ENCODE results near the gene PATE2. TPM values are rescaled to one million over a fixed set of nuclear protein-coding genes. Genes with fewer than 3 reads are reported as not detected.

Gene PATE2
- 1 to 10 TPM in 1 of 4 donors, not detected in 3; 3.1 TPM for total RNA-seq

- Histone ChIP-seq H3K4me1 (no peaks in the 10 kb centered on the region), H3K36me3 (no peaks in the 10 kb centered on the region), H3K9me3 (no peaks in the 10 kb centered on the region), H3K4me3 (no peak within 1 kb of the TSS), H3K27me3 (no peaks in the 10 kb centered on the region), H3K27ac (no peak within 1 kb of the TSS)
- DNase-seq = no peak
- TF ChIP-seq, protein P1, sequence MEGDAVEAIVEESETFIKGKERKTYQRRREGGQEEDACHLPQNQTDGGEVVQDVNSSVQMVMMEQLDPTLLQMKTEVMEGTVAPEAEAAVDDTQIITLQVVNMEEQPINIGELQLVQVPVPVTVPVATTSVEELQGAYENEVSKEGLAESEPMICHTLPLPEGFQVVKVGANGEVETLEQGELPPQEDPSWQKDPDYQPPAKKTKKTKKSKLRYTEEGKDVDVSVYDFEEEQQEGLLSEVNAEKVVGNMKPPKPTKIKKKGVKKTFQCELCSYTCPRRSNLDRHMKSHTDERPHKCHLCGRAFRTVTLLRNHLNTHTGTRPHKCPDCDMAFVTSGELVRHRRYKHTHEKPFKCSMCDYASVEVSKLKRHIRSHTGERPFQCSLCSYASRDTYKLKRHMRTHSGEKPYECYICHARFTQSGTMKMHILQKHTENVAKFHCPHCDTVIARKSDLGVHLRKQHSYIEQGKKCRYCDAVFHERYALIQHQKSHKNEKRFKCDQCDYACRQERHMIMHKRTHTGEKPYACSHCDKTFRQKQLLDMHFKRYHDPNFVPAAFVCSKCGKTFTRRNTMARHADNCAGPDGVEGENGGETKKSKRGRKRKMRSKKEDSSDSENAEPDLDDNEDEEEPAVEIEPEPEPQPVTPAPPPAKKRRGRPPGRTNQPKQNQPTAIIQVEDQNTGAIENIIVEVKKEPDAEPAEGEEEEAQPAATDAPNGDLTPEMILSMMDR (IDR thresholded peaks at IDR 0.05) = no peak
- TF ChIP-seq POLR2A (IDR thresholded peaks at IDR 0.05) = no peak
- intact Hi-C loops (cut with DNase I) = no loop called here
Measured at GRCh38 chr11:125778728-125779127, at the start of gene PATE2. Gene PATE2, minus strand, starts transcription at chr11:125778828. Its CDS starts 55 bp downstream, at chr11:125778773.

DNA sequence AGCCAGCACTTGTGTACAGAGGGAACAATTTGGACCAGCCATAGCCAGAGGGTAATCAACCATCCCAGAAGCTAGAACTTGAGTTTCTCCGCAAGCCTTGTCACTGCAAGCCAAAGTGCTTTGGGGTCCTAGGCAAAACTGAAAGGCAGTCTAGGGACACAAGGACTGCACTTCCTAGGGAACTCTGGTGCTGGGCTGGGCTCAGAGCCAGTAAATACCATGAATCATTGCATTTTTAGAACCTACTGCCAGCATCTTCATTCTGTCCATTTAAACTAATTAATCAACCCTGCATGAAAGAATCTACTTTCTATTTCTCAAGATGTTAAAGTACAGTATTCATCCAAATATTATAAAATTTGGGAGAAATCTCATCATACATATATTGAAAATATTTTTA is 29.3 kb upstream of the PATE2 start:
- no peaks in the 10 kb centered on the region for H3K27me3 ChIP-seq
- no peak overlapping the region for H3K27ac ChIP-seq
- intact Hi-C loops (cut with DNase I) = no loop called here
- H3K4me1 ChIP-seq = no peaks in the 10 kb centered on the region
- H3K4me3 ChIP-seq = no peak overlapping the region
- peaks cover 0 to 8% (median 0%) of the 10 kb centered on the region in 3 donors for H3K9me3 ChIP-seq
- WGBS, 2 donors = 88 to 93% methylated on average over 1 of the region's 1 CpG
- no peak for TF ChIP-seq POLR2A (IDR thresholded peaks at IDR 0.05)
- TF ChIP-seq, protein P1 (IDR thresholded peaks at IDR 0.05) = no peak
- no peaks in the 10 kb centered on the region for H3K36me3 ChIP-seq
- DNase-seq = no peak

- peaks cover 0 to 16% (median 0%) of the 10 kb centered on the region in 3 donors for H3K9me3 ChIP-seq
- WGBS, 2 donors = 38 to 65% methylated on average over 1 of the region's 1 CpG
- H3K27me3 ChIP-seq = no peaks in the 10 kb centered on the region
- TF ChIP-seq, protein P1 (IDR thresholded peaks at IDR 0.05) = no peak
- TF ChIP-seq POLR2A (IDR thresholded peaks at IDR 0.05) = no peak
- H3K36me3 ChIP-seq = no peaks in the 10 kb centered on the region
- H3K4me3 ChIP-seq = no peak overlapping the region
- no peak overlapping the region for H3K27ac ChIP-seq
- intact Hi-C loops (cut with DNase I) = no loop called here
- H3K4me1 ChIP-seq = no peaks in the 10 kb centered on the region
- no peak for DNase-seq
Measured at GRCh38 chr11:125802387-125802786, 23.8 kb upstream of the PATE2 start.

DNA sequence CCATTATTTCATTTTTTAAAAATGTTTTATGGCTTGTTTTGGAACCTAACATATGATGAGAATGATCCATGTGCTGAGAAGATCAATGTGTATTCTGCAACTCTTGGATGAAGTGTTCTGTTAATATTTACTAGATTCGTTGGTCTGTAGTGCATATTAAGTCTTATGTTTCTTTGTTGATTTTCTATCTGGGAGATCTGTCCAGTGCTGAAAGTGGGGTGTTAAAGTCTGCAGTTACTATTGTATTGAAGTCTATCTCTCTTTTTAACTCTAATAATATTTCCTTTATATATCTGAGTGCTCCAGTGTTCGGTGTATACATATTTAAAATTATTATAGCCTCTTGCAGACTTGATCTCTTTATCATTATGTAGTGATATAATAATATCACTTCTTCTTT is 21.2 kb upstream of the PATE2 start:
- no peak for DNase-seq
- intact Hi-C loops (cut with DNase I) = no loop called here
- H3K4me3 ChIP-seq = no peak overlapping the region
- WGBS, 2 donors = 64 to 70% methylated on average over 2 of the region's 2 CpGs
- no peaks in the 10 kb centered on the region for H3K27me3 ChIP-seq
- no peak overlapping the region for H3K27ac ChIP-seq
- H3K4me1 ChIP-seq = no peaks in the 10 kb centered on the region
- peaks cover 0 to 16% (median 0%) of the 10 kb centered on the region in 3 donors for H3K9me3 ChIP-seq
- no peaks in the 10 kb centered on the region for H3K36me3 ChIP-seq
- TF ChIP-seq, protein P1 (IDR thresholded peaks at IDR 0.05) = no peak
- no peak for TF ChIP-seq POLR2A (IDR thresholded peaks at IDR 0.05)

DNA sequence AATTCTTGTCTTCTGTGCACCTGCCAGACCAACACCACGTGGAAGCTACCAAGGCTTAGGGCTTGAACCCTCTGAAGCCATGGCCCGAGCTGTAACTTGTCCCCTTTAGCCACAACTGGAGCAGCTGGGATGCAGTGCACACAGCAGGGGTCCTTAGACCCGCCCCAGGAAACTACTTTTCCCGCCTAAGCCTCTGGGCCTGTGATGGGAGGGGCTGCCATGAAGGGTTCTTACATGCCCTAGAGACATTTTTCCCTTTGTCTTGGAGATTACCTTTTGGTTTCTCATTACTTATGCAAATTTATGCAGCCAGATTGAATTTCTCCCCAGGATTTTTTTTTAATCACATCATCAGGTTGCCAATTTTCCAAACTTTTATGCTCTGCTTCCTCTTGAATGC is 19.0 kb upstream of the PATE2 start:
- intact Hi-C loops (cut with DNase I) = no loop called here
- WGBS, 2 donors = 10 to 37% methylated on average over 2 to 4 of the region's 4 CpGs
- Histone ChIP-seq H3K27me3 (no peaks in the 10 kb centered on the region), H3K9me3 (peaks cover 0 to 6% (median 0%) of the 10 kb centered on the region in 3 donors), H3K36me3 (no peaks in the 10 kb centered on the region), H3K4me1 (no peaks in the 10 kb centered on the region), H3K4me3 (no peak overlapping the region), H3K27ac (no peak overlapping the region)
- TF ChIP-seq, protein P1 (IDR thresholded peaks at IDR 0.05) = no peak
- no peak for TF ChIP-seq POLR2A (IDR thresholded peaks at IDR 0.05)
- no peak for DNase-seq
